GM19372 (cell line): Measurements from ENCODE around the gene MPP1.

Experiments
- ATAC-seq: cut with Tn5 transposase; IDR thresholded peaks from one replicate; pipeline ENCODE4 v1.9.1; 2021; ENCODE audit warnings: mild to moderate bottlenecking, low read depth, moderate library complexity; ENCODE audit not compliant: unreplicated experiment

The MPP1 gene

DNA sequence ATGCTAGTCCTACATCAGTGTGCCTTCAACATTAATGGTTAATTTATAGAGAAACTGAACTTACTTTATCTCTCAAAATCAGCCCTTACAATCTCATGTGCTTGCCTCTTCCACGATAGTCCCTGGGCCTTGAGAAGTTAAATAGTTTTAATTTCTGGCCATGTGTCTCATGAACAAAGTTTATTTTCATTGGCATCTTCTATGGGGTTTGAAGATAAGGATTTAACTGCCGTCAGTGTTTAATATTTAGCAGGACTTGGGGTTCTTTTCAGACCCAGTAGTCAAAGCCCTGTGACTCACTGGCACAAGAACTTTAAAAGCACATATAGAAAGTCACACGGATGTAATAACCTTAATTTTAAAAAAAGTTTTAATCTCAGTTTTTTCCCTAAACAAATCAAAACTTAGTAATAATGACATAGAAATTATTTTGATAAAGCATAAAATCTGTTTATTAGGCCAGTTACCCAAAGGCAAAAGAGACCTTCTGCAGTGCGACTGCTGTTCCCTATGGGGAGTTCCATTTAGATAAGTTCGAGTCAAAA, 10.1 kb upstream of the MPP1 start:
- no peak for ATAC-seq

DNA sequence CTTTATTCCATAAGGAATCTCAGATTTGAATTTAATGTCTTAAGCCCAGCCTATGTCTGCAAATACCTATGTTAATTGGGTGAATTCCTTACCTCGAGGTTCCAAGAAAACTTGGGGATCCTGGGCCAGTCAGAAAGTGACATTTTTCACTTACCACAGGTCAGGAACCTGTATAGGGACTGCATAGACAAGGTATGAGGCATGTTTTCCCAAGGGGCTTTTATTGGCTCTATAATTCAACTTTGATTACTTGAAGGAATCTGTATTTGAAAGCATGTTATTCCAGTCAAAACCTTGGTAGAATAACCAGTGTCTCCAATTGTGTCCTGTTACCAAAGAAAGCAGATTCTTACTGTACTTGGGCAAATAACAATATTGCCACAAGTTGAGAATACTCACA, 8.5 kb upstream of the MPP1 start:
- no peak for ATAC-seq

- ATAC-seq: no peak
Observed at GRCh38 chrX:154812341-154813101, 7.2 kb upstream of the MPP1 start.

- no peak for ATAC-seq
Observed at GRCh38 chrX:154809939-154810665, 4.8 kb upstream of the MPP1 start.

DNA sequence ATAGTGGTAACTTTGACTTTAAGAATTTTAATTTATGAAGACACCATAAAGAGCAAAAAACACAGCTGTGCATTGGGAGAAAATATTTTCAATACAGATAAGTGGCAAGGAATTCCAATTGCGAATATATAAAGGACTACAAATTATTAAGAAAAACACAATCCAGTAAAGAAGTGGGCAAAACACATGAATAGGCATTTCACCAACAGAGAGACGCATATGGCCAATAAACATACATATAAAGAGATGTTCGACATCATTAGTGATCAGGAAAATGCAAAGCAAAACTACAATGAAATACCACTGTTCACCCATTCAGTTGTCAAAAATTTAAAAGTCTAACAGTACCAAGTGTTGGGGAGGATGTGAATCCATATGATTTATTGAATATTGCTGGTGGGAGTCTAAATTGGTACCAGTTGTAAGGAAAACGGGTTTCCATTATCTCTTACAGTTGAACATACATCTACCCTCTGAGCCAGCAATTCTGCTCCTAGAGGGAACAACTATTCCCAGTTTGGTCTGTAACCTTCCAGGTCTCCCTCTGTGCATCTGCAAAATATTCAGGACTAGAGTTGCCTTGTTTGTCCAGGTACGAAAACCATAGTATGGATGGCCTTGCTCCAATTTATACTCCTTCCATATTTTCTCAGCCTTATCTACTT, 1.7 kb upstream of the MPP1 start:
- no peak for ATAC-seq

DNA sequence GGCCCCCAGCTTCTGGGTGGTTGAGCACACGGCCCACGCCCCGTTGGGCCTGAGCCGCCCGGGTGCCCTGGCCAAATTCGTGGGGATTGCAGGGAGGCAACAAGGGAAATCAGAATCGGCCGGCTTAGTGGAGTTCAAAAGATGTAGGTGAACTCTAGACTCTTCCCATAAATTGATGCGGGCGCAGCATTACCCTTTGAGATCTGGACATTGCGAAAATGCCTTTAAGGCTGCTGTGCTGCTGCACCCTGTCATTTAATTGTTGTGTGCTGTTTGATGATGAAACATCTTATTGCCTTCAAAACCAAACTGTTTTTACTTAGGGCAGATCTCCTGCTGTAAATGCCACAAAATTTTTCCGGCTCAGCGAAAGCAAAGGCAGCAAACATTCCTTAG, 409 bp upstream of the MPP1 start:
- peak; percentile 17 for ATAC-seq

- no peak for ATAC-seq
Observed at GRCh38 chrX:154804261-154804956, 876 bp downstream of the MPP1 start.

- ATAC-seq: no peak
Observed at GRCh38 chrX:154802947-154803346, 2.3 kb downstream of the MPP1 start.

GRCh38 chrX:154800478-154801210, 4.6 kb downstream of the MPP1 start:
- no peak for ATAC-seq

DNA sequence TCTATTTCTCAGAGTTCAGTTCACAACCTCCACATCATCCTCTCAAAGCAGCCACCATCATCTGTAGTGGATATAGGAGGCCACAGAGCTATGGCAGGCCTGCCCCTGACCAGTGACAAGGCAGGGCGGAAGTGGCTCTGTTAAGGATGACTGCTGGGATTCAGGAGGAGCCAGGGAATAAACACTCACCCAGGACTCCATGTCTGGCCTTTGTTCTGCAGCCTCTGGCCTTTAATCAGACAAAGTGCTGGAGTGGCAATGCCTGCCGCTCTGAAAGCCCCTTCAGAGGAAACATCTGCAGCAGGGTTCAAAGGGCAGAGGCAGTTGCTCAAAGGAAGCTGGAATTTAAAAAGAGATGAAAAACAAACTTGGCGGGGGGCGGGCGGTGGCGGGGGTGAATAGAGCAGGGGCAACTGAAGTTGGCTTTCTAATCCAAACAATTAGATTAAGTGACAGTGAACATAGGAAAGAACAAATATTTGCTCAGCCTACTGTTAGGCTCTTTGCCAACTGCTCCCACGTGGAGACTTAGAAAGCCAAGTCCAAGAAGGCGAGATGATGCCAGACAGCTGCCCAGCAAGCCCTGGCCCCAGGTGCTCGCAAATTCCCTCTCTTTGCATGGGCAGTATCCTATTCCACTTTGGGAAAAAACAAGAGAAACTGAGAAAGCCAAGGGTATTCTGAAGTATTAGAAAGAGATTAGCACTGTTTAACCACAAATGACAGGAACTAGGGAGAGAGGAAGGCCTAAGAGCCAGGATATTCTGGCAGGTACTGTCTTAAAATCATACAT, 5.5 kb downstream of the MPP1 start:
- no peak for ATAC-seq

DNA sequence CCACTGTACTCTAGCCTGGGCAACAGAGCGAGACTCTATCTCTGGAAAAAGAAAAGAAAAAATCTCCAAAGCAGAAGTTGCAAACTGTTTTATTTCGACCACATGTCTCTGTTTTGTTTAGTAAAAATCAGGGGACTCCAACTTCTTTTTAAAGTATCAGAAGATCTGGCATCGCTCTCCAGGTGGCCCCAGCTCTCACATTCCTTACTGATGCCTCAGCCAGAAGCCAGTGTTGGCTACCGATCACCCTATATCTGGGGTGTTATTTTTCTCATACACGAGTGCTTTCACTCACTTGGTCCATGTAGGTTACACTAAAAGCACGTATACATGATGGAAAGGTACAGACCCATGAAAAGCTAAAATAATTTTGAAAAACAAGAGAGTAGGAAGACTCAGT, 8.3 kb downstream of the MPP1 start:
- no peak for ATAC-seq

DNA sequence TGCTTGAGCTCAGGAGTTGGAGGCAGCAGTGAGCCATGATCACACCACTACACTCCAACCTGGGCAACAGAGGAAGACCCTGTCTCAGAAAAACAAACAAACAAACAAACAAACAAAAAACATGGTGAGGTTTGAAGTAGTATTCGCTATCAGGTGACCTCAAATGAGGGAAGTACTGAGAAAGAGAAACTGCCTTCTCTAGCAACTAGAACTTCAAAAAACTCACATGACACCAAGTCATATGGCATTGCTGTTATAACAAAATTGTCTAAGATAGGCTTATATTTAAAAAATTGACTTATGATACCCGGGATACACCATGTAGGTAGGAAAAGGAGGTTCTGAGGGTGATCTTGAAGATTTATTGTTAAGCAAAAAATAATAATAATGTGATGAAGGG, 10.3 kb downstream of the MPP1 start:
- no peak for ATAC-seq

DNA sequence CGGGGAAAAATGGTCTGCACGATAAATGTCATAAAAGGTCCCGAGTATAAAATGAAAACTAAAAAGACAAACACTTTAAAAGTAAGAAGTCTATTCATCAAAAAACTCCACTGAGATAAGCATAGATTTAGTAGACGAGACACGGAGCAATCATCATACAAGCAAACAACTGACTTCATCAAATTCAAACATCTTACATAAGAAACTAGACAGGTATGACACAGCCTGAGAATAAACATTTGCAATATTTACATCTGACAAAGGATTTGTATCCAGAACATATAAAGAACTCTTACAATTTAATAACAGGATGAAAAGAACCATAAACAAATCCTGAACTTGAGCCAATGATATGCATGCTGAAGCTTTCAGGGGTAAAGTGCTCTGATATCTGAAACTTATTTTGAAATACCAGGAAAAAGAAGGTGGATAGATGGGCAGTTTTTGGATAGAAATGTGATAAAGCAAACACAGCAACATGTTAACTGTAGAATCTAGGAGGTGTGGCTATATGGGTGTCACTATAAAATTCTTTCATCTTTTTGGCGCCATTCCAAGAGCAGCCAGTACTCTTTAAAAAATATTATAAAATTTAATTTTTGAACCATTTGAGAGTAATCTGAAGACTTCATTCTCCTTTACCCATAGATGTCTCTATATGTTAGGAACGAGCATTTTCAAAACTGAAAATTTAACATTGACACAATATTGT, 12.0 kb downstream of the MPP1 start:
- no peak for ATAC-seq

GRCh38 chrX:154791939-154792338, 13.3 kb downstream of the MPP1 start:
- ATAC-seq: no peak

DNA sequence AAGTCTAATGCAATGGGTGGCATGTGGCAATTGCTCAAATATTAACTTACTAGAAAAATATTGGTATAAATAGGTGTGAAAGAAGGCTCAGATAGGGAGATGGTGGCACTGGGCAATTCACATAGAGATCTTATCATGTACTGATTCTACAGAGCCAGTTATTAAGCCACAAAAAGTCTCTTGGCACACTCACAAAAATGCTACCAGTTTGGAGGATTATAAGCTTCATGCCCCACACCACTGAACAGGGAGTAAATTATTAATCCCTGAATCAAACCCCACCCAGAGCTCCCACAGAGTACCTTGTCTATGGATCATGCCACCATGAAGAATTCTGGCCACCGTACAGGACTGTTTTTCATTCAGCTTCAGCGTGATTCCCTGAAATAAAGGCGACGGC, 13.8 kb downstream of the MPP1 start:
- ATAC-seq: no peak

- no peak for ATAC-seq
Observed at GRCh38 chrX:154785716-154786115, 19.6 kb downstream of the MPP1 start.

- no peak for ATAC-seq
Observed at GRCh38 chrX:154784149-154784995, 20.9 kb downstream of the MPP1 start.

DNA sequence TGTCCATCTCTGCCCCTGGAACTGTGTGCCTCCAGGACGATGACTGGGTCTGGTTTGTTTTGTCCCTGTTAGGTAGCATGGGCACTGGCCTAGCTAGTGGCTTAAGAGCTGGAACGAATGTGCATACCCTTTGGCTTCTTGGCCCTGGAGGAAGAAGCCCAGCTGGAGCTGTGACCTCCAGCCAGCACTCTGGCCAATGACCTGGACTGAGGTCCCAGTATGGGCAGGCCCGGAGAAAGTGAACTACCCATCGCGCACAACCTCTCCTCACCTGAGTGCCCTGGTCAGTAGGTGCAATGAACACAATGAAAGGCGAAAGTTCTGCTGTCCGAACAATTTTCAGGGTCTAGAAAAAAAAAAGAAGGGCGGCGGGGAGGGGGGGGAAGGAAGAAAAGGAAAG, 24.3 kb downstream of the MPP1 start:
- ATAC-seq: no peak
